Endometrial microvascular endothelial cells (primary cell): Measurements from ENCODE around the gene NR2E1. TPM values are rescaled to one million over a fixed set of nuclear protein-coding genes. Genes with fewer than 3 reads are reported as not detected.

Experiments
- in situ Hi-C: cut with HindIII; loops from 2 replicates; pipeline ENCODE4 v1.10.0; 2017; ENCODE audit warnings: low sequenced_read_pairs, low pct_unique_long_range_greater_than_20kb; ENCODE audit errors: inconsistent ontology term
- total RNA-seq: library from RNA; depleted of rRNA; stranded (reverse); fragments of >200 nt; gene quantifications from one replicate; pipeline ENCODE4 v1.2.3, GENCODE V29; 2015; ENCODE audit errors: inconsistent ontology term

The NR2E1 gene
- total RNA-seq, 1 donor from 2014 or later = not detected

DNA sequence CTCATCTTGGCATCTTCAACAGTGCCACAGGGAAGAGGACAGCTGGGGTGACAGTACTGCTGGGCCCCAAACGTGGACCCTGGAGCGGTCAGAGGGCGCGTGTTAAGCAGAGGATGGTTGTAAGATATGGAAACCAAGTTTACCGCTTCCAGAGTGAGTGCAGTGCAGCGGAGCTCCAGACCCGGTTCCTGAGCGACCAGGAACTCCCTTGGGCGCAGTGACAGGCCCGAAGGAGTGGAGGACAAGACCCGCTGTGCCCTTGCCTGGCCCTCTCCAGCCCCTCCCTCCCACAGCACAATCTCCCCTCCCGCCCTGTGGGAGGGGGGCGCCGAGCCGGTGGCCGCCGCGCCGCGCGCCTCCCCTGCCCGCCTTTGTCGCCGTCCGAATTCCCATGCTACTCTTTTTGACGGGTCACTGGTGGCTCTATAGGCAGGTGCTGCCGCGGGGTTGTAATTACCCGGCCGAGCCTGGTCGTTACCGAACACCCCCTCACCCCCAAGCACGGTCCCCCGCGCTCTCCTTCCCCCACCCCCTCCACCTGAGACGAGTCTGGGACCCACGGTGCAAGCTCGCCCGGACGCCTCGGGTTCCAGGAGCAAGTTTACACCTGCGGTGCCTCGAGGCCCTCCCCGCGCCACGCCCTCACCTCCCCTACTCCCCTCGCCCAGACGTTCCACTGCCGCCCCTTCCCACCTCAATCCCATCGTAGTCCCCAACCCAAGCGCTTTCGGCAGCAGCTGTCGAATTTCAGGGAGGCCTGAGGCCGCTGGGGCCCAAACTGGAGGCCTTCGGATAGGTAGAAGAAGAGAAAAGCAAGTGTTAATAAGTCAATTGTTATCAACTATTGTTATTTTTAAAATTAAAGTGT, 3.9 kb downstream of the NR2E1 start:
- in situ Hi-C loops = no loop called here

DNA sequence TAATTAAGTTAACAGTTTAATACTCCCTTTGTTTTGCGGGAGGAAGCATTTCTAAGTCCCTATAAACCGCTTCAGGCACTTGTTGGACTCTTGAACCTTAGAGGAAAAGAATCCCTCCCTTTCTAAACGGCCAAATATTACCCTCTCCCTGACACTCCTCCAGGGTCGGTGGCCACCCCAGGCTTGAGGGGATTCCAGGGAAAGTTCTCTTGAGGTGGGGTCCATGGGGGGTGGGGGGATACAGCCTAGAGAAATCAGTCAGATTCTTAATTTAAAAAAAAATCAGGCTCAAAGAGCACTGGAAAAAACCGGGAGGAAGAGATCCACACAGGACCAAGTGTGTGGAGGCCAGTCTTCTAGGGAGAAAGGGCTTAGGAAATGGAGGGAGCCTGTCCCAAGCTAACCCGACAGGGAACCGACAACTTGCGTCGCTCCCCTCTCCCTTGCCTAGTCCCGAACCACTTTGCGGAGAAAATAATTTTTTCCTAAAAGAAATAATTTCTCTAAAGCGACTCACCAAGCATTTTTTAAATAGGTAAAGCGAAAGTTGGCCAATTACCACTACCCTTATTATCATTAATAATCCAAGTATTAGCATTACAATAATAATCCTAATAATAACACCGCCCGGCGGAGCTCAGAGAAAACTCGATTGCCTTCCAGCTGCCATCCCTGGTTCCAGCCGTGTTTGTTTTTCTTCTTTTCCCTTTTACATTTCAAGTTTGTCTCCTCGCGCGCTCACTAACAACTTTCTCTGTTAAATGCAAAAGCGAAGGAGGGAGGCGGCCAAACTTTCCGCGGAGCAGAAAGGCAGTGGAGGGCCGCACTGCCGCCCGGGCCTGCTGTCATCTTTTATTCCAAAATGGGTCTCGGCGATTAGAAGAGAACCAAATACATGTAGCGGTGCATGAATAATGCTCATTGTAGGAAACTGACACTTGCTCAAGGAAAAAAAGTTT, 4.8 kb downstream of the NR2E1 start:
- in situ Hi-C loops = no loop called here

DNA sequence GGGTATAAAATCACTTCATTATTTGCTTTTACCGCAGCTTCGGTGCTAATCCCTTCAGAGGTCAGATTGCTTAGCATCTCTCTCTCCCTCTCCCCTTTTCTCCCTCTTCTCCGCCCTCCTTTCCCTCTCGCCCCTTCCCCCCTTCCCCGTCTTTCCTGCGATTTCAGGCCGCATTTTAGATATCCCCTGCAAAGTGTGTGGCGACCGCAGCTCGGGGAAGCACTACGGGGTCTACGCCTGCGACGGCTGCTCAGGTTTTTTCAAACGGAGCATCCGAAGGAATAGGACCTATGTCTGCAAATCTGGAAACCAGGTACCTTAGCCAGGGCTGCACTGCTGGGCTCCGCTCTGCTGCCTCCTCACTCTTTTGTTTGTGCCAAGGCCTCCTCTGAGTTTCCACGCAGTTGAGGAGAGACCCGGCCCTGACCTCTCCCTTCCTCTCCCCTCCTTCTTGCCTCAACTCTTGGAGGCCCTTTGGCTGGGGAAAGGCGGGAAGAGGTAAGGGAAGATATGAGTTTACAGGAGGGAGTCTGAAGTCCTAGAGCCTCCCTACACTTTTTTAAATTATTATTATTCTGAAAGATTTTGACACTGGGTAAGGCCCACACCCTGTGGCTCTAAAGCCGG, 5.6 kb downstream of the NR2E1 start:
- in situ Hi-C loops = no loop called here

DNA sequence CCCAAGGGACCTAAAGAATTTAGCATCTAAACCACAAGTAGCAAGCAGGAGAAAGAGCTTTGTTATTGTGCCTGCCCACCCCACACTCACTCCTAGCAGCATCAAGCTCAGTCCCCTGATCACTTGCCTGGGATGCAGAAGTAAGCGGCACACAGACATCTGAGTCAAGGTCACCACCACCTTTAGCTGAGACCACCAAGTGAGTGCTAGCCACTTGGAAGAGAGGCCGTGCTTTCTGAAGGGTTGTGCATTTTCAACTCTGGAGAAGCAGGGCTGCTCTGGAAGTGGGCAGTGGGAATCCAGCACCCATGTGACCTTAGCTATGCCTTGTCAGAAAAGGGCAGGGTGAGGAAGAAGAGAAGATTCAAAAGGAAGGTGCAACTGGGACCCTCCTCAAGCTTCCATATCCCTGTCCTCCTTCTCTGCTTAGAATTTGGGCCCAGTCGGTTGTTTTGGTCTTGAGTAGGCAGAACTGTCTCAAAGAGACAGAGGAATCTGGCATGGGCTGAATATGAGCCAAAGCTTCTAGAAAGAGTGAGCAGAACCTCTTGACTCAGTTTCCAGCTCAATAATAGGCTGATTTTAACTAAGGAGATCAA, 6.2 kb downstream of the NR2E1 start:
- in situ Hi-C loops = no loop called here

DNA sequence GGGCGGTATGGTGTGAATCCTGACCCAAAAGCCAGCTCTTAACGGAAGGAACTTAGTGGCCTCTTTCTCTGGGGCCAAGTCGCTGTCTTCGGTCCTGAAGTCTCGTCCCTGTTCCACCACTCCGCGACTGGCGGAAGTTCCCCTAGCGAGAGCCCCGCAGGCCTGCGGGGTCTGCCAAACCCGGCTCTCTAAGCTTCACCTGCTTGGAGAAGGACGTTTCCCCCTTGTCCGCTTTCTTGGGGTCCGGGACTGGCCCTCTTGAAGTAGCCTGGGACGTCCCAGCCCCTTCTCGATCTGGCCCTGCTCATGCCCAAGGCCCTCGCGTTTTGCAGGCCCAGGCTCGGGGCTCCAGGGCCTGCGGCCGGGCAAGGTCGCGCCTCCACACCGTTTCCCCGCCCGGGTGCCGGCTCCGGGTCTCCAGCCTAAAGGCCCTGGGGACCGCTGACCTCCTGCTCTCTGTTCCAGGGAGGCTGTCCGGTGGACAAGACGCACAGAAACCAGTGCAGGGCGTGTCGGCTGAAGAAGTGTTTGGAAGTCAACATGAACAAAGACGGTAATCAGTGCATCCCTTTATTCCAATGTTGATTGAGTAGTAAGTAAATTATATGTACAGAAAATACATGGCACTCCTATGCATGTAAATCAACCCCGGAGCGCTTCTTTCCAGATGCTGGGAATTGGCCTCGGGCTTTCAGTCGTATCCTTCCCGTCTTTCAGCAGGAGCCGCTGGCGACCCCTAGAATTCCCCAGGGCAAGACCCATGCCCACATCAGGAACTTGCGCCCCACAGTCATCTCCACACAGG, 8.8 kb downstream of the NR2E1 start:
- in situ Hi-C loops = no loop called here

DNA sequence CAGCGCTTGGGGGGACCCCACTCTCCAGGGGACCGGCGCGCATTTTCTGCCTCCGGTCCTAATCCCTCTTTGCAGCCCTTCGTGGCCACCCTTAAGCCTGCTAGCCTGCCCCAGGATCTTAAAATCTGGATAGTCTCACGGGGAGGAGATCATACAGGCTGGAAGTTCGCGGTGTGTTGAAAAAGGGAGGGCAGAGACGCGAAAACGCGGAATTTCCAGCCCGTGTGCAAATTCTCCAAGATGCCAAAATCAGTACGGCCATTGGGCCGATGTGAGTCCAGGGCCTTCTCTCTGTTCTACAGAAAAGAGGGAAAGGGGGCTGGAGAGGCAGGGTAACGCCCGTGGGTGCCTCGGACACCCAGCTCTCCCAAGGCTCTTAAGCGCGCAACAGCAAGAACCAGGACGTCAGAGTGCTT, 9.4 kb downstream of the NR2E1 start:
- in situ Hi-C loops = no loop called here

DNA sequence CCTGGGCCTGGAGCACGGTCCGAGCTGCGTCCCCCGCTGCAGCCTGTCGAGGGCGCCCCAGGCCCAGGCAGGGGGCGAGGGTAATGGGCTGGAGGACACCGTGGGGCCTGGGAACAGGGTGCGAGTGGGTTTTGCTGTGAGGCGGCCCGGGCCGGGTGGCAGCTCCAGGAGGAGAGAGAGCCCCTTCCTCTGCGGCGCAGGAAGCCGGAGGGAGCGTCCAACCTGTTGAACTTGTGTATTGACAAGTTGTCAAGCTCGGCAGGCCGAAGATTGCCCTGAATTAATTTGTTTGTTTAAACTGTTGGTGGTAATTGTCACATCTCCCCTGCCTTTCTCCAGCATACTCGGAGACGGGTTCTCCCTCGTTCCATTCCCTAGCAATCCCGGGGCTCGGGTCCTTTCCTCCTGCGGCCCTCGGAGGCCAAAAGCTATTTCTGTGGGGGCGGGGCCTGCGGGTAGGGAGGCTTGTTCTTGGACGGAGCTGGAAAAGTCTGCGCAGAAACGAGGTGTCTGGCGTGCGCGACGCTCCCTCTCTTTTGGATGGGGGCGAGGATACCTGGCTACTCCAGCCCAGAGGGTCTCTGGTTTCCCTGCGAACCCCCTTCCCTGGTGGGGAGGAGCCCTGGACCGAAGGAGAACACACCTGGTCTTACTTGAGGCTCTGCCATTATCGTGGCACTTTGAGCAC, 9.9 kb downstream of the NR2E1 start:
- in situ Hi-C loops = no loop called here

DNA sequence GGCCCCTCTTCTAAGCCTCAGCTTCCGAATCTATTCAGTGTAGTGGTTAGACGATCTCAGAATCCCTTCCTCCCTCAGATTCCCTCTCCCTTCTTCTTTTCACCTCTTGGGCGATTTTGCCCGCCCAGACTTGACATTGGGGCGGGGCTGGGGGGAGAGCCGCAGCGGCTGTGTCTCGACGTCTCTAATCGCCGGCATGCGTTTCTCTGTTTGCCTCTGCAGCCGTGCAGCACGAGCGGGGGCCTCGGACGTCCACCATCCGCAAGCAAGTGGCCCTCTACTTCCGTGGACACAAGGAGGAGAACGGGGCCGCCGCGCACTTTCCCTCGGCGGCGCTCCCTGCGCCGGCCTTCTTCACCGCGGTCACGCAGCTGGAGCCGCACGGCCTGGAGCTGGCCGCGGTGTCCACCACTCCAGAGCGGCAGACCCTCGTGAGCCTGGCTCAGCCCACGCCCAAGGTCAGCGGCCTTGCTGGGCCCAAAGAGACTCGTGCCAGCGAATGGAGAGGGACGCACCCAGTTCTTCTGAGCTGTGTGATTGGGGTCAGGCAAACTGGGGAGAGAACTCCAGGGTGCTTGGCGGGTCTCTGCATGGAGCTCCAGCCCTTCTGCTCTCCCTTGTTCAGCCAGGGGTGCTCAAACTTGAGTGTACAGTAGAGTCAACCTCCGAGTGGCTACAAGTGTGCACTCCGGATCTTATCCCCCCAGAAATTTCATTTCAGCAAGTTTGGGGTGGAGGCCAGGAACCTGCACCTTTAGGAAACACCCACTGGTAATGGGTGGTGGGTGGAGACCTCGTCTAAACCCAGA, 10.7 kb downstream of the NR2E1 start:
- in situ Hi-C loops = no loop called here

DNA sequence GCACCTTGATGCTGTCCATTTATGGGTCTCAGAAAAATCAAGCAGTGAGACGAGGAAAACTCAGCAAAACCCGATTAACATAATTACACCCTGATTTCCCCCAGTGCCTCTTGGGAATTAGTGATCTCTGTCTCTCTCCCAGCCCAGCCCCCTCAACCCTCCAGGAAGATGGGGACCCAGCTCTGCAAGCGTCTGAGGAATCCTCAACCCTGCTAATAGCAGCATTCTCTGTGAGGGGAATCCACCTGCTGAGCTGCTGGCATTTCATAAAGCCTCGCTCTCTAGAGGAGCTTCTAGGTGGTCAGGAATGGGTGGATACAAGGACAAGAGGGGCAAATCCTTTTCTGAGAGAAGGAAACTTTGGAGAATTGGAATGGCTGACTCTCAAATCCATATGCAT, 13.9 kb downstream of the NR2E1 start:
- in situ Hi-C loops = no loop called here

DNA sequence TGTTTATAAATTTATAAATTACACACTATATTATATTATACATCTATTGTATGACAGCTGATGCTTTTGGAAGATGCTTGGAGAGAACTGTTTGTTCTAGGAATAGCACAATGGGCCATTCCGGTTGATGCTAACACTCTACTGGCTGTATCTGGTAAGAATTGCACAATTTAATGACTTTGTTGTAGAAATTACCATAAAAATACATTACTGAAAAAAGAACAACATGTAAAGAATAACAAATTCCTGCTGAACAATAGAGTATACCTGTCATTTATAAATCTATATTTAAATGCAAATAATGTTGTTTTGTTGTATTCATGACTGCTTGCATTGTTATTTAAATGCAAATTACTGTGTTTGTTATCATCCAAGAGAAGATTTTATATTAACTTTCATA, 14.4 kb downstream of the NR2E1 start:
- in situ Hi-C loops = no loop called here

DNA sequence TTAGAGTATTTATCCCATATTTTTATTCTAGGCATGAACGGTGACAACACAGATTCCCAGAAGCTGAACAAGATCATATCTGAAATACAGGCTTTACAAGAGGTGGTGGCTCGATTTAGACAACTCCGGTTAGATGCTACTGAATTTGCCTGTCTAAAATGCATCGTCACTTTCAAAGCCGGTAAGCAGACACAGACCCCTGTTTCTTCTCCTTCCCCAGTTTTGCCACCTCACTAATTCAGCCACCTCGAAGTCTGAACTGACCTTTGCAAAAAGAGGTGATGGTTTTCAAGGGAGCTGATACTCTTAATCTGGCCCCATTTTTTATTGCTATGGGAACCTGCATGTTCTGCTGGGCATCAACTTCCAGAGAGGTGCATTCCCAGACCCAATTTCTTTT, 15.0 kb downstream of the NR2E1 start:
- in situ Hi-C loops = no loop called here

DNA sequence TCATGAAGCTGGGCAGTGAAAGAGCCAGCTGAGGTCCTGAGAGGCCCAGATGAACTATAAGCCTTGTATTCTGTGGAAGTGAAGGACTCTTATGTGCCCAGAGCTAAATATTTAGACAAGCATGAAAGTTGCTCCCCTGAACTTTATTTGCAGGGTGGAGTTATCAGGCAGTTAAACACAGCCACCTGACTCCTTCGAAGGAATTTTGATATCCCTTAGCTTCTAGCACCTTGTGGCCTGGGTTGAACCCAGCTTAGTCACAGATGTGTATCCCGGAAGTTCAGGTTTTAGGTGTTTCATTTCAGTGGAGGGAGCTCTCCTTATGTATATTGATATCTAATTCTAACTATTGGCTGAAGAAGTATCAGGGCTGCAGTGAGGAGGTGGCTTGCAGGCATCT, 20.4 kb downstream of the NR2E1 start:
- in situ Hi-C loops = no loop called here

DNA sequence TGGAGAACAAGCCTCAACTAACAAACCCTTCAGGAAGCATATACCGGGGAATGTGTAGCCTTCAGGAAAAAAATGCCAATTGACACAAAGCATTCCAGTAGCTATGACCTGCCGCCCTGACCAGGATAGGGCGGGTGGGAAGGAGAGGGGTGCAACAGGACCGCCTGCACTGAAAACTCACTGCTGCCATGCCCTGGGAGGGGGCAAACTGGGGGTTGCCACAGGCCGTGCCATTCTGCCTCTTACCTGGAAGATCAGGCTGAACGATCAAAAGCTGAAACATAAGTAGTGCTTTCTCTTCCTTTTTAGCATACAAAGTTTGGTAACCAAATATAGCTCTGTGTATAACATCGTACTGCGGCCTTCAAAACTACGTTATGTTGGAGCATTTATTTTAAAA, 21.7 kb downstream of the NR2E1 start:
- in situ Hi-C loops = no loop called here

DNA sequence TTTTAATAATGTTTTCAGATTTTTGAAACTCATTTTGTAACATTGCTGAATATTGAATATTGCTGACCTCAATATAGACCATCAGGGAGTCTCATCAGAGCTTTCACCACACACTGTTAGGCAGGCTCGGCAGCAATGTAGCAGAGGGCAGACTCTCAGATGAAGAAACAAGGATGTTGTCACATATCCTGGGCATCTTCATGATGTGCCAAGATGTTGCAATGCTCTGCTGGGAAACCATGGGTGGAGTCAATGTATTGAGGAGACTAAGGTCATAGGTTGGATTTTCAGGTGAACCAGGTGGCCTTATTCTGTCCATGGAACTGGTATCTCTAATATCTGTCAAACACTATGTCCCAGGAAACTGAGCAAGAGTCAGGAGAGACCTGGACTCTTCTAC, 27.3 kb downstream of the NR2E1 start:
- in situ Hi-C loops = no loop called here

DNA sequence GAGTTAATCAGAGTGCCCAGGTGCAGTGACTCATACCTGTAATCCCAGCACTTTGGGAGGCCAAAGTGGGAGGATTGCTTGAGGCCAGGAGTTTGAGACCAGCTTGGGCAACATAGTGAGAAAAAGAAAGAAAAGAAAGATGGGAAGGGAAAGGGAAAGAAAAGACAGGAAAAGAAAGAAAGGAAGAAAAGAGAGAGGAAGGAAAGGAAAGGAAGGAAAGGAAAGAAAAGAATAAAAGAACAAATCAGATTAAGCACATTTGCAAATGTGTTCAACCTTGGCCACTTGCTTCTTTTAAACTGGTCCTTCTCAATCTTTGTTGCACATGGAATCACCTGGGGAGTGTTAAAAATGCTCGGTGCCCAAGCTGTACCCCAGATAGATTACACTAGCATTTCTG, 28.0 kb downstream of the NR2E1 start:
- in situ Hi-C loops = no loop called here

DNA sequence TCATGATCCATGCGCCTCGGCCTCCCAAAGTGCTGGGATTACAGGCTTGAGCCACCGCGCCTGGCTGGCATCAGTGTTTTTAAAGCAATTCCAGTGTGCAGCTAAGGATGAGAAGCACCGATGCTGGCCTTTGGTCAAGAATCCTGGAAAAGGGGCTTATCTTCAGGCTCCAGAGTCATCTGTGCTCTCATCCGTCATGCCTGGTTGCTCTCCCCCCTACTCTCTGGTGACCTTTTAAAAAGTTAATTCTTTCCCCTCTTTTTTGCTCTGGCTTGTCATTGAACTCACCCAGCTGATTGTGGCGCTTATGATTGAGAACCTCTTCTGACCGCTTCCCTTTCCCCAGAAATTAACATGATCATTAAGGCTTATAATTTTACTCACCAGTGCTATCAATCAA, 28.7 kb downstream of the NR2E1 start:
- in situ Hi-C loops = no loop called here

DNA sequence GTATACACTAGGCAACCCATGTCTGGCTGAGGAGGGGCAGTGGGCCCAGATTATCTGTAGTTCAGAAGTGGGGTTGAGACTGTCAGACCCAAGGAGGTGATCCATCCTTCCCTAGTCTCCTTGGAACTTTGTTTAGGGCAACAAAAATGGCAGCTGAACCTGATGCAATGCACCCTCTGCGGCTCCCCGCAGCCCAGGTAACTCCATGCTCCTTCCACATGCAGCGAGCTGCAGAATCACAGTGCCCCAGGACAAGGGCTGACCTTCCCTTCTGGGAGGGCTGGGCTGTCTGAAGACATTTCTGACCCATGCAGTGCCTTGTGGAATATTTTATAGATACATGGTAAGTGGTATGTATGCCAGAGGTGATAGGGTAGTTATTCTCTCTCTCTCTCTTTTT, 29.4 kb downstream of the NR2E1 start:
- in situ Hi-C loops = no loop called here
